ENCODE results near the gene VAV1.

DNA sequence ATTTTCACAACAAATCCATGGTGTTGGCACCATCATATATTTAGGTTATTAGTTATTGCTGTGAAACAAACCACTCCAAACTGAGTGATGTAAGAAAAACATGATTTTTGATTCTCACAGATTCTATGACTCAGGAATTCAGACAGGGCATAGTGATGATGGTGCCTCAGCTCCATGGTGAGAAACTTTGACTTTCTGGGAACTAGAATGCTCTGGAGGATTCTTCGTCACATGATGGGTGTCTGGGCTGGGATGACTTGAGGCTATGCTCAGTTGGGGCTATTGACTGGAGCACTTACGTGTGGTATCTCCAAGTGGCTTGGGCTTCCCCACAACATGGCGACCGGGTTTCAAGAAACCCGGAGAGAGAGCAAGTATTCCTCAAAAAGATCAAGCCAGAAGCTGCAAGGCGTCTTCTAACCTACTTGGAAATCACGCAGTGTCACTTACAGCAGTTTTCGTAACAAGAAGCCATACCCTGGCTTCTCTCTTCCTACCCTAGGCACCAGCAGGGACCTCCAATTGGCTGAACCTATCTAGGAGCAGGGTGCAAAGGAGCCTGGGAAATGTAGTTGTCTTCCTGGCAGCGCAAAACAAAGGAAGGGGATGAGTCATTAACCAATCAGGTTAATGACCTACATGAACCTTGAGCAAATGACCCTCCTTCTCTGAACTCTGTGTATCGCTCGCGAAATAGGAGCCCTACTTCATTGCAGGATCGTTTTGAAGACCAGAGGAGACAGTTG is 22.4 kb downstream of the VAV1 start:
- TF ChIP-seq, protein P1, sequence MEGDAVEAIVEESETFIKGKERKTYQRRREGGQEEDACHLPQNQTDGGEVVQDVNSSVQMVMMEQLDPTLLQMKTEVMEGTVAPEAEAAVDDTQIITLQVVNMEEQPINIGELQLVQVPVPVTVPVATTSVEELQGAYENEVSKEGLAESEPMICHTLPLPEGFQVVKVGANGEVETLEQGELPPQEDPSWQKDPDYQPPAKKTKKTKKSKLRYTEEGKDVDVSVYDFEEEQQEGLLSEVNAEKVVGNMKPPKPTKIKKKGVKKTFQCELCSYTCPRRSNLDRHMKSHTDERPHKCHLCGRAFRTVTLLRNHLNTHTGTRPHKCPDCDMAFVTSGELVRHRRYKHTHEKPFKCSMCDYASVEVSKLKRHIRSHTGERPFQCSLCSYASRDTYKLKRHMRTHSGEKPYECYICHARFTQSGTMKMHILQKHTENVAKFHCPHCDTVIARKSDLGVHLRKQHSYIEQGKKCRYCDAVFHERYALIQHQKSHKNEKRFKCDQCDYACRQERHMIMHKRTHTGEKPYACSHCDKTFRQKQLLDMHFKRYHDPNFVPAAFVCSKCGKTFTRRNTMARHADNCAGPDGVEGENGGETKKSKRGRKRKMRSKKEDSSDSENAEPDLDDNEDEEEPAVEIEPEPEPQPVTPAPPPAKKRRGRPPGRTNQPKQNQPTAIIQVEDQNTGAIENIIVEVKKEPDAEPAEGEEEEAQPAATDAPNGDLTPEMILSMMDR (IDR thresholded peaks at IDR 0.05), result no peak
- no peak for TF ChIP-seq POLR2A (IDR thresholded peaks at IDR 0.05)

All from esophagus squamous epithelium (tissue), 4 donors.